ENCODE results near the gene RAD51B.

GRCh38 chr14:68707482-68707881 is 887.9 kb downstream of the RAD51B start:
- TF ChIP-seq CTCF (IDR thresholded peaks at IDR 0.05) (no peak), POLR2A (IDR thresholded peaks at IDR 0.05) (no peak), EP300 (IDR thresholded peaks at IDR 0.05) (no peak), POLR2AphosphoS5 (IDR thresholded peaks at IDR 0.05) (no peak)
